Left lung (tissue), 10 donors: ENCODE measurements around the gene TIMP1. TPM values are rescaled to one million over a fixed set of nuclear protein-coding genes. Genes with fewer than 3 reads are reported as not detected.

ENCODE experiments used
- ATAC-seq: fragments of 200-7000 bp; cut with Tn5 transposase; one replicate; pipeline ENCODE4 v1.9.1; 2020; ENCODE audit warnings: moderate library complexity
- DNase-seq, 4 donors: peaks; one replicate each; pipeline ENCODE4 v3.0.0-alpha.2; 2013 to 2020
- H3K27ac ChIP-seq, 2 donors: fragments of 200-600 bp; sonication (generic) in 1 of 2; one replicate each; pipeline versions ENCODE4 v1.5.0 to v1.8.0; 2020 to 2021
- H3K27me3 ChIP-seq, 2 donors: fragments of 200-600 bp; sonication (generic) in 1 of 2; one replicate each; pipeline versions ENCODE4 v1.5.0 to v1.8.0; 2020 to 2021
- H3K36me3 ChIP-seq, 2 donors: fragments of 200-600 bp; sonication (generic) in 1 of 2; one replicate each; pipeline versions ENCODE4 v1.5.0 to v1.8.0; 2020 to 2021
- H3K4me1 ChIP-seq, 2 donors: fragments of 200-600 bp; one replicate each; pipeline ENCODE4 v1.8.0; 2021
- H3K4me3 ChIP-seq, 2 donors: fragments of 200-600 bp; sonication (generic) in 1 of 2; one replicate each; pipeline versions ENCODE4 v1.5.0 to v1.8.0; 2020 to 2021; ENCODE audit warnings: mild to moderate bottlenecking in 1 of 2
- H3K9me3 ChIP-seq, 2 donors: fragments of 200-600 bp; sonication (generic) in 1 of 2; one replicate each; pipeline versions ENCODE4 v1.5.0 to v1.8.0; 2020 to 2021
- CTCF ChIP-seq, 2 donors: fragments of 200-600 bp; sonication (generic) in 1 of 2; IDR thresholded peaks; one replicate each; pipeline versions ENCODE4 v1.5.0 to v1.8.0; 2021; ENCODE audit warnings: antibody characterized with exemption in 2 of 2
- intact Hi-C, 2 donors: fragments of 100-400 bp; cut with DNase I; formaldehyde crosslinking; loops; one replicate each; pipeline versions ENCODE4 v1.11.2 to v1.14.2; 2022
- polyA plus RNA-seq, 6 donors: library from polyadenylated mRNA; unstranded; fragments of 120-200 nt; gene quantifications; one replicate each; pipeline ENCODE4 v1.2.1, GENCODE V29; 2013; ENCODE audit not compliant: insufficient read length in 6 of 6
- total RNA-seq, 2 donors: library from RNA; stranded (reverse); fragmentation: NEBNext Ultra II Directional; extraction: Animal tissue kit (Norgen Biotek cat#: 25700); gene quantifications; one replicate each; pipeline ENCODE4 v1.2.1, GENCODE V29; 2021
- donor health status: DM: no; HTN: yes; CAD: no.
- donor health status: DM: no; HTN: no; CAD: no.

Gene TIMP1
- total and polyA plus RNA-seq, 8 donors, result 107 to 2,737 (median 124) TPM

GRCh38 chrX:47543496-47543895, 38.7 kb upstream of the TIMP1 start:
- Histone ChIP-seq H3K9me3 (no peaks in the 10 kb centered on the region), H3K27me3 (no peaks in the 10 kb centered on the region), H3K4me1 (no peaks in the 10 kb centered on the region), H3K36me3 (no peaks in the 10 kb centered on the region), H3K4me3 (no peak overlapping the region), H3K27ac (no peak overlapping the region)
- no peak for TF ChIP-seq CTCF (IDR thresholded peaks at IDR 0.05)
- intact Hi-C loops, result no loop called here
- DNase-seq, result no peak
- no peak for ATAC-seq

GRCh38 chrX:47556045-47556623, 26.1 kb upstream of the TIMP1 start:
- DNase-seq (peak; percentile 73 to 92 (median 89)), ATAC-seq (peak; percentile 93)
- Histone ChIP-seq H3K27me3 (no peaks in the 10 kb centered on the region), H3K4me3 (peak overlapping the region; percentile 26 to 41), H3K9me3 (no peaks in the 10 kb centered on the region), H3K36me3 (no peaks in the 10 kb centered on the region), H3K4me1 (peaks cover 0 to 3% of the 10 kb centered on the region in 2 donors), H3K27ac (peak overlapping the region; percentile 84 to 86)
- intact Hi-C loops, result no loop called here
- TF ChIP-seq CTCF (IDR thresholded peaks at IDR 0.05), result no peak

DNA sequence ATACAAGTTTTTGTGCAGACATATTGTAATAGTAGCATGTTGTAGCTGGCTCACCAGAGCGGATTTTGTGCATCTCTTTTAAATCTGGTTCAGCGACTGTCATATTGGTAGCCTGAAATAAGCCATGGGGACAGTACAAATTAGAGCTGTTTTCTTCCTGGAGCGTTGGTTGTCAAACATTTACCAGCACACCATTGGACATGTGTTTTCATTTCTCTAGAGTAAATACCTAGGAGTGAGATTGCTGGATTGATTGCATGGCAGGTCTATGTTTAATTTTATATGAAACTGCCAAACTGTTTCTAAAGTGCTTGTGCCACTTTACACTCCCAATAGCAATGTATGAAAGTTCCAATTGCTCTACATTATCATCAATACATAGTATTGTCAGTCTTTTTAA, 23.8 kb upstream of the TIMP1 start:
- no peaks in the 10 kb centered on the region for H3K9me3 ChIP-seq
- H3K27ac ChIP-seq, result no peak overlapping the region
- no peak for ATAC-seq
- intact Hi-C loops, result no loop called here
- H3K27me3 ChIP-seq, result no peaks in the 10 kb centered on the region
- no peak for TF ChIP-seq CTCF (IDR thresholded peaks at IDR 0.05)
- peaks cover 0 to 20% of the 10 kb centered on the region in 2 donors for H3K4me1 ChIP-seq
- no peak overlapping the region for H3K4me3 ChIP-seq
- H3K36me3 ChIP-seq, result peaks cover 0 to 7% of the 10 kb centered on the region in 2 donors
- DNase-seq, result no peak

GRCh38 chrX:47560179-47560933, 21.9 kb upstream of the TIMP1 start:
- DNase-seq (no peak), ATAC-seq (no peak)
- Histone ChIP-seq H3K9me3 (no peaks in the 10 kb centered on the region), H3K36me3 (peaks cover 0 to 23% of the 10 kb centered on the region in 2 donors), H3K4me3 (peak overlapping the region; percentile 15 to 56), H3K27ac (peak overlapping the region; percentile 89 to 96), H3K4me1 (peaks cover 0 to 32% of the 10 kb centered on the region in 2 donors), H3K27me3 (no peaks in the 10 kb centered on the region)
- no peak for TF ChIP-seq CTCF (IDR thresholded peaks at IDR 0.05)
- intact Hi-C loops, result no loop called here

DNA sequence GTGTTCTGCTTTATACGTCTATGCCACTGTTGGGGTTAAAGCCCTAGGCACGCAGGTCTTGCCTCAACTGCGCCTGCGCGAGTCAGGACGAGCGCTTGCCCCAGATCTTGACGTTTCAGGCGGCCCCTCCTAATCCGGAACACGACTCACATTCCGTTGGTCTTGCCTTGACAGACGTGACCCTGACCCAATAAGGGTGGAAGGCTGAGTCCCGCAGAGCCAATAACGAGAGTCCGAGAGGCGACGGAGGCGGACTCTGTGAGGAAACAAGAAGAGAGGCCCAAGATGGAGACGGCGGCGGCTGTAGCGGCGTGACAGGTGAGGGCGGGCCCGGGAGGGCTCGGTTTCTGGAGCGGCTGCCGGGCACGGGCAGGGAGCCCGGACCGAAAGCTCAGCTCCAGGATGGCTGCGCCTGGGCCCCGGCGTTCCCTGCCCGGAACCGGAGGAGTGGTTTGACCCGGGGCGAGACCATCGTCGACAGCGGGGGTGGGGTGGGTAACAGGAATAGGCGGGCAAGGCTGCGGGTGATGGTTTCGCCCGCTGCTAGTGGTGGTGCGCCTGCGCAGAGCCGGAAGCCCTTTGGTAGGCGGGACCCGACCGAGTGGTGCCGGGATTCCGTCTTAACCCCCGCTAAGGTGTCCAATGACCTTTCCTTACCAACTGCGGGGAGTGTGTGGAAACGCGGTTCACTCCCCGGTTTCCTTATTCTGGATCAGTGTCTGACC, 21.1 kb upstream of the TIMP1 start, which contains the start of gene ARAF:
Gene ARAF (plus strand): TSS at position 272 of the 725 bp plus-strand sequence. CDS start 1,763 bp downstream, outside the sequence.
- peaks cover 0 to 32% of the 10 kb centered on the region in 2 donors for H3K4me1 ChIP-seq
- ATAC-seq (peak; percentile 91), DNase-seq (peak; percentile 94 to 99 (median 96))
- H3K27me3 ChIP-seq, result no peaks in the 10 kb centered on the region
- H3K36me3 ChIP-seq, result peaks cover 0 to 26% of the 10 kb centered on the region in 2 donors
- no peak for TF ChIP-seq CTCF (IDR thresholded peaks at IDR 0.05)
- peak within 1 kb of the TSS; percentile 89 to 96 for H3K27ac ChIP-seq
- H3K9me3 ChIP-seq, result no peaks in the 10 kb centered on the region
- H3K4me3 ChIP-seq, result peak within 1 kb of the TSS; percentile 46 to 56
- intact Hi-C loops, result no loop called here
